Measurements from ENCODE around the gene THUMPD2.

THUMPD2 gene

DNA sequence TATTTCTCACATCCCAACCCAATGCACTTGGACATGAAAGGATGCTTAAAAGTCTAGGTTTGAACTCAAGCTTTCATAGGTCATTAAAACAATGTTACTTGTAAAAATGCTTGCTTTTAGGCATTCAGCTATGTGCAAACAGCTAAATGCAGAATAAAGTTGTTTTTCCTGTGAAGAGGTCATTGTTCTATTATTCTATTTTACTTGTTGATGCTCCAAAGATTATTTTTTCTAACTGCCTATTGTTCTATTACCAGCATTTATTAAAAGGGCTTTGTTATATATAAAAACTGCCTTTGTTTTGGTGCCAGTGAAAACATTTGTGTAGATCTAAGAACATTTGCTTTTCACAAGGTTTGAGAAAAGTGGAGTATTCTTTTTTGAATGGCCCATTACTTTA is 64.0 kb downstream of the THUMPD2 start:
- DNase-seq, result no peak

GRCh38 chr2:39712953-39713352 is 66.1 kb downstream of the THUMPD2 start:
- no peak for DNase-seq

GRCh38 chr2:39710807-39711206 is 68.3 kb downstream of the THUMPD2 start:
- no peak for DNase-seq

DNA sequence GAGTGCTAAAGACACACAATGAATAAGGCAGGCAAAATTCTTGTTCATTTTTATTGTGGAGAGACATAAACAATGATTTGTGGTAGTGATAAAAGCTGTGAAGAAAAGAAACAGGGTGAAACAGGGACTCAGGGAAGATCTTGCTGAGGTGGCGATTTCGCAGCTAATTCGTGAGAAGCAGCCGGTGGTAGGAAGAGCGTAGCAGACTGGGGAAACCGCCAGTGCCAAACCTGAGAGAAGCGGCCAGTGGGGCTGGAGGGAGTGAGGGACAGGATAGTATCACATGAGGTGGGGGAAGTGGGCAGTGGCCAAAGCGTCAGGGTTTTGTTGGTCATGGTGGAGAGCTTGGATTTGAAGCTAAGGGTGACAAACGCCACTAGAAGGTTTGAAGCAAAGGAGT is 71.1 kb downstream of the THUMPD2 start:
- no peak for DNase-seq

- no peak for DNase-seq
Observed at GRCh38 chr2:39706945-39707344, 72.1 kb downstream of the THUMPD2 start.

DNA sequence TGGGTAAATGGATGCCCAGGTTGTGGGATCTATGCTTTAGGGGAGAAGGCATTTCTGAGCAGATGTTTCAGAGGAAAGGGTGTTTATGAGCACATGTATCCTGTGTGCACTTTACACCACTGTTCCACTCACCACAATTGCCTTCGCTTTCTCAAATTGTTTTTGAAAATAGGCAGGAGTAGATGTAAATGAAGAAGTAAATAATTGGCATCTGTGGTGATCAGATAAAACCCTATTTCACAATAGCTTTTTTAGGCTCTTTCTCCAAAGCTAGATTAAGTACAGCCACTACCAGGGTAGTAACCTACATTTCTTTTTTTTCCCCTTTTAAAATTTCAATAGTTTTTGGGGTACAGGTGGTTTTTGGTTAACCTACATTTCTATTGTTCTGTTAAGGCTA is 72.7 kb downstream of the THUMPD2 start:
- no peak for DNase-seq

DNA sequence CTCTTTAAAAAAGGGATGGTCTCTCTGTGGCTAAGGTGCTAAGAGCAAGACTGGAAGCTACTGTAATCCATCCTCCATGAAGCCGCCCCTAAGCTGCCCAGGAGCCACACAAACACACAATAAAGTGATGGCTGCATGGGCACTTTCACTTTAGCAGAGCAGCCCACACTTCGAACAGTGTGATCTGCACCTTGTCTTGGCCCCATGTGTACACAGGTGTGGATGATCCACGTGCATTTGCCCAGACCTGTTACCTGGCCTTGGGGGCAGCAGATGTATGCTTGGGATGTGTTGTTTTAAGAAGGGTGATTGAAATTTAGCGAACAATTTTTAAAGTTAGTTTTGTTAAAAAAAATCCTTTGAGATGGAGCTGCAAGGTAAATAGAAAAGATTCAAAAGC is 73.4 kb downstream of the THUMPD2 start:
- no peak for DNase-seq

DNA sequence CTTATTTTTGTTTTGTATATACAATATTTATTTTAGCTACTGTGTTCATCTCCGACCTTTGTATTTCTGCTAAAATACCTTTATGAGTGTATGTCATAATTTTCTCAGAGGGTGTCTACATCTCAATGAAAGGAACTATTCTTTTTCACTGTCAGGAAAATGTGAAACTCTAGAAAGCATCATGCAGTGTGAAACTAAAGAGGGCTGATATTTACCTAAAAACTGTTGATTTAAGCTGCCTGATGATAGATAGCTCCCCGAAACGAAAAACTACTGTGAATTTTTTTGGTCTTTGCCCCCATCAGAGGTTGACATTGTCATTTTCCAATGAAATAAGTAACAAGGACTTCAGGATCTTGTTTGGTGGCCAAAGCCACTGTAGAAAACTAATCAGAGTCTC is 74.5 kb downstream of the THUMPD2 start:
- DNase-seq, result no peak

DNA sequence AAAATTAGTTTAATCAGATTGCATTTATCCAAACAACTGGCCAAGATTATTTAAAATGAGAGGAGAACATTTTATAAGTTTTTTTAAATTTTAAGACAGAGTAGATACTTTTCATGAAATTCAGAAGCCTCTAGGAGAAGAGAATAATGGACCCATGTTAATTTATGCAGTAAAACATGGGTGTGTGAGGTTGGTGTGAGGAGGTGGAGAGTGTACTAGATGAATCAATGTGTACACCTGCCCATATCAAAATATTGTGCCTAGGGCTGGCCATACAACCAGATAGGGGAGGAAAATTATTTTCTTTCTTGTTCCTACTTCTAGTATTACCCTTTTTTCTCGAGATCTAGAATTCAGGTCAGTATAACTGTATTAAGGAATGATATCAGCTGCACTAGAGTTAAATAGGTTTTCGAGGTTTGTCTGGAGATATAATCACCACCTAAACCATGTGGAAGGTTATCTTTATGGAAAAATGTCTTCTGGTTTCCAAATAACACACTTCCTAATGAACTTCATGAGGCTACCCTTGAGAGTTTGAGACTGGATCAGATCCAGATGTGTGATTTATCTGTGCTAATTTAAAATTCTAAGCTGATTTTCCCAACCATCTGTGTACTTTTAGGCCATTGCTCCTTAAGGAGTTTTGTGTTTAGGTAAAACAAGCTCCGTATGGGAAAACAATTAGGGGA is 75.7 kb downstream of the THUMPD2 start:
- DNase-seq, result no peak

GRCh38 chr2:39701137-39701536 is 77.9 kb downstream of the THUMPD2 start:
- DNase-seq, result no peak

GRCh38 chr2:39697454-39697853 is 81.6 kb downstream of the THUMPD2 start:
- DNase-seq, result no peak

GRCh38 chr2:39696838-39697237 is 82.2 kb downstream of the THUMPD2 start:
- no peak for DNase-seq

GRCh38 chr2:39696101-39696553 is 82.9 kb downstream of the THUMPD2 start:
- DNase-seq, result no peak

DNA sequence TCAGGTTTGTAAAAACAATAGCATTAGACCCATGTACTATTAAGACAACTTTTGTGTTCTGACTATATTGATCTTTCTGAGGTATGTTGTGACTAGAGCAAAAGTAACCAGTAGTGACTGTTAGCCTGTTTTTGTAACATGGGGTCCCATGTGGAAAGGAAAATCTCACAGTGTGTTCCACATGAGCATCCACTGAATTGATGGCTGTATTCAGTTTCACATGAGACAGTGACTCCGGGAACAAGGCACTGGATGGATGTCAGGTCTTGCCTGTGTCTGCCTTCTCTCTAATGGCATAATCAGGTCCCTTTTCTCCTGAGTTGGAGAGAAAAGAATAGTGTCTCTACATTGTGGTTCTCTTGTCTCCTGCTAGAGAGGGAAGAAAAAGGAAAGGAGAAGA is 85.8 kb downstream of the THUMPD2 start:
- no peak for DNase-seq

DNA sequence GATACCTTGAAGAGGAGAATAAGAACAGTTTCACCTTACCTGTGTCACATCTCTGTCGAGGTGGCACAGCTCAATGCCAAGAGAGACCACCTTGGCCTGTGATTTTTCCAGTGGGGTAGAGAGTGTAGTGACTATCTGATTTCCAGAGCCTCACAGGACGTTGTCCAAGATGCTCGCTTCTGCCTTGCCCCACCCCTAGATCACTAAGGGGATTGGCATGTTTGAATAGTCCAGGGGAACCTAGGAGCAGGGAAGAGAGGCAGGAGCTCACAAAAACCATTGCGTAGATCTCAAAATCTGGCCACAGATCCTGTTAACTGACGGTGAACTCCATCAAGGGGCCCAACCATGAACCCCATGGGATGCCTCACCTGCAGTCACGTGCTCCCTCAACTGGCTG is 89.2 kb downstream of the THUMPD2 start:
- no peak for DNase-seq

- no peak for DNase-seq
Observed at GRCh38 chr2:39689272-39689841, 89.7 kb downstream of the THUMPD2 start.

DNA sequence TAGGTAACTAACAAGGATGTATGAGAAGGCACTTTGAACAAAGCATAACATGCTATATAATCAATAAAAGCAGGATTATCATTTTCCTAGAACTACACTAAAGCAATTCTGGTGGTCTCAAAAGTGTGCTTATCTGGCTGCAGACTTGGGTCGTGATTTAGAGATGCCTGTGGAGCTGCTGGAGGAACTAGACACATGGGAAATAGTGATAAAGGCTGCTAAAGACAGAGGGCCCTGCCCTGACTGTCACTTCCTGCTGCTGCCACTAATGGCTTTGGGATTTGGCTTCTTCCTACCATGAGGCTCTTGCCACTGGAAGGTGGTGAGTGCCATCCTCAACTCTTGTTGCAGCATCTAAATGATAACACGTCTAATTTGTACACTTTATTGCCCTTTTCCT is 90.9 kb downstream of the THUMPD2 start:
- DNase-seq, result no peak

DNA sequence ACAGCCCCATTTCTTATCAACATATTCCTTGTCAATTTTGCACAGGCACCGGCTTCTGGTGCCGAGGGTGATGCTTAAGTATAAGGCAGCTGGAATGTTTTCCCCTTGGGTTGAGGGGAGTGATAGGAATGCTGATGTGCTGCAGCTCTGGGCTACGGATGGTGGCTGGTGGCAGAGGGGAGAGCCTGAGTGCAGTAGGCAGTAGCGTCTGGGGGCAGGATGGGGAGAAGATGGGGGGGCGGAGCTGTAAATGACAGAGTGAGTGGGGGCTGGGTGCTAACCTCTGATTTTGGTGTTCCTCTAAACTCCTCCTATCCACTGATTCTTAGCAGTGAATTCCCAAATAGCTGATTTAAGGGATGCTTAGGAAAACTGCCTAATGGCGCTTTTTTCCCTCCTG is 92.6 kb downstream of the THUMPD2 start:
- DNase-seq, result no peak
